ENCODE measurements around the gene CABS1. TPM values are rescaled to one million over a fixed set of nuclear protein-coding genes. Genes with fewer than 3 reads are reported as not detected.

CABS1 gene
- total RNA-seq, result not detected
- polyA plus RNA-seq, result not detected

- no peak within 1 kb of the TSS for H3K4me3 ChIP-seq (ENCODE audit: low read depth, low read length)
- ATAC-seq (ENCODE audit: low read depth in 2 of 2) (no peak), DNase-seq (no peak)
- Mint-ChIP-seq H3K27ac (no peak within 1 kb of the TSS), H3K36me3 (no peaks in the 10 kb centered on the region), H3K9me3 (peaks cover 0 to 2% (median 0%) of the 10 kb centered on the region in 7 donors), H3K4me1 (no peaks in the 10 kb centered on the region), H3K4me3 (no peak within 1 kb of the TSS), H3K27me3 (no peaks in the 10 kb centered on the region)
- H3K9me3 ChIP-seq (ENCODE audit: control insufficient read depth in 2 of 2, low read length in 2 of 2), result no peaks in the 10 kb centered on the region
- no peaks in the 10 kb centered on the region for H3K36me3 ChIP-seq (ENCODE audit: control insufficient read depth, insufficient read depth, low read length)
- no peaks in the 10 kb centered on the region for H3K4me1 ChIP-seq (ENCODE audit: control insufficient read depth, insufficient read depth, low read length, poor library complexity, severe bottlenecking)
- no peak within 1 kb of the TSS for H3K27ac ChIP-seq (ENCODE audit: insufficient read depth, low read length, poor library complexity, severe bottlenecking)
- H3K27me3 ChIP-seq (ENCODE audit: control insufficient read depth, insufficient read depth, low read length), result no peaks in the 10 kb centered on the region
Measured at GRCh38 chr4:70334681-70335080, at the start of gene CABS1. Gene CABS1, plus strand, starts transcription at chr4:70334981. Its CDS starts 59 bp downstream, at chr4:70335040.

- H3K9me3 ChIP-seq (ENCODE audit: control insufficient read depth in 2 of 2, low read length in 2 of 2), result no peaks in the 10 kb centered on the region
- Mint-ChIP-seq H3K4me3 (no peak overlapping the region), H3K9me3 (peaks cover 0 to 7% (median 4%) of the 10 kb centered on the region in 7 donors), H3K36me3 (no peaks in the 10 kb centered on the region), H3K27me3 (no peaks in the 10 kb centered on the region), H3K27ac (no peak overlapping the region), H3K4me1 (no peaks in the 10 kb centered on the region)
- DNase-seq (no peak), ATAC-seq (ENCODE audit: low read depth in 2 of 2) (no peak)
- no peak overlapping the region for H3K27ac ChIP-seq (ENCODE audit: insufficient read depth, low read length, poor library complexity, severe bottlenecking)
- no peak overlapping the region for H3K4me3 ChIP-seq (ENCODE audit: low read depth, low read length)
- no peaks in the 10 kb centered on the region for H3K36me3 ChIP-seq (ENCODE audit: control insufficient read depth, insufficient read depth, low read length)
- no peaks in the 10 kb centered on the region for H3K27me3 ChIP-seq (ENCODE audit: control insufficient read depth, insufficient read depth, low read length)
- no peaks in the 10 kb centered on the region for H3K4me1 ChIP-seq (ENCODE audit: control insufficient read depth, insufficient read depth, low read length, poor library complexity, severe bottlenecking)
Measured at GRCh38 chr4:70288651-70289050, 46.1 kb upstream of the CABS1 start.

GRCh38 chr4:70291341-70291740, 43.4 kb upstream of the CABS1 start:
- no peaks in the 10 kb centered on the region for H3K27me3 Mint-ChIP-seq
- no peaks in the 10 kb centered on the region for H3K4me1 Mint-ChIP-seq
- no peaks in the 10 kb centered on the region for H3K9me3 ChIP-seq (ENCODE audit: control insufficient read depth in 2 of 2, low read length in 2 of 2)
- H3K4me1 ChIP-seq (ENCODE audit: control insufficient read depth, insufficient read depth, low read length, poor library complexity, severe bottlenecking), result no peaks in the 10 kb centered on the region
- no peak overlapping the region for H3K27ac Mint-ChIP-seq
- no peak overlapping the region for H3K27ac ChIP-seq (ENCODE audit: insufficient read depth, low read length, poor library complexity, severe bottlenecking)
- peaks cover 0 to 8% (median 0%) of the 10 kb centered on the region in 7 donors for H3K9me3 Mint-ChIP-seq
- H3K4me3 Mint-ChIP-seq, result no peak overlapping the region
- H3K27me3 ChIP-seq (ENCODE audit: control insufficient read depth, insufficient read depth, low read length), result no peaks in the 10 kb centered on the region
- no peaks in the 10 kb centered on the region for H3K36me3 Mint-ChIP-seq
- H3K36me3 ChIP-seq (ENCODE audit: control insufficient read depth, insufficient read depth, low read length), result no peaks in the 10 kb centered on the region
- no peak for DNase-seq
- no peak for ATAC-seq (ENCODE audit: low read depth in 2 of 2)
- H3K4me3 ChIP-seq (ENCODE audit: low read depth, low read length), result no peak overlapping the region

- H3K27ac Mint-ChIP-seq, result no peak overlapping the region
- Histone ChIP-seq H3K4me3 (ENCODE audit: low read depth, low read length) (no peak overlapping the region), H3K4me1 (ENCODE audit: control insufficient read depth, insufficient read depth, low read length, poor library complexity, severe bottlenecking) (no peaks in the 10 kb centered on the region), H3K27me3 (ENCODE audit: control insufficient read depth, insufficient read depth, low read length) (no peaks in the 10 kb centered on the region), H3K9me3 (ENCODE audit: control insufficient read depth in 2 of 2, low read length in 2 of 2) (no peaks in the 10 kb centered on the region), H3K27ac (ENCODE audit: insufficient read depth, low read length, poor library complexity, severe bottlenecking) (no peak overlapping the region), H3K36me3 (ENCODE audit: control insufficient read depth, insufficient read depth, low read length) (no peaks in the 10 kb centered on the region)
- no peaks in the 10 kb centered on the region for H3K27me3 Mint-ChIP-seq
- peaks cover 0 to 12% (median 4%) of the 10 kb centered on the region in 7 donors for H3K9me3 Mint-ChIP-seq
- H3K4me1 Mint-ChIP-seq, result no peaks in the 10 kb centered on the region
- ATAC-seq (ENCODE audit: low read depth in 2 of 2), result no peak
- no peaks in the 10 kb centered on the region for H3K36me3 Mint-ChIP-seq
- no peak overlapping the region for H3K4me3 Mint-ChIP-seq
- DNase-seq, result no peak
Measured at GRCh38 chr4:70297576-70297975, 37.2 kb upstream of the CABS1 start.

- Mint-ChIP-seq H3K4me3 (no peak overlapping the region), H3K27ac (no peak overlapping the region), H3K4me1 (no peaks in the 10 kb centered on the region), H3K9me3 (peaks cover 0 to 12% (median 4%) of the 10 kb centered on the region in 7 donors), H3K36me3 (no peaks in the 10 kb centered on the region), H3K27me3 (no peaks in the 10 kb centered on the region)
- H3K4me3 ChIP-seq (ENCODE audit: low read depth, low read length), result no peak overlapping the region
- H3K9me3 ChIP-seq (ENCODE audit: control insufficient read depth in 2 of 2, low read length in 2 of 2), result no peaks in the 10 kb centered on the region
- ATAC-seq (ENCODE audit: low read depth in 2 of 2) (no peak), DNase-seq (no peak)
- no peaks in the 10 kb centered on the region for H3K4me1 ChIP-seq (ENCODE audit: control insufficient read depth, insufficient read depth, low read length, poor library complexity, severe bottlenecking)
- H3K36me3 ChIP-seq (ENCODE audit: control insufficient read depth, insufficient read depth, low read length), result no peaks in the 10 kb centered on the region
- H3K27ac ChIP-seq (ENCODE audit: insufficient read depth, low read length, poor library complexity, severe bottlenecking), result no peak overlapping the region
- no peaks in the 10 kb centered on the region for H3K27me3 ChIP-seq (ENCODE audit: control insufficient read depth, insufficient read depth, low read length)
Measured at GRCh38 chr4:70298051-70298450, 36.7 kb upstream of the CABS1 start.

- no peaks in the 10 kb centered on the region for H3K4me1 ChIP-seq (ENCODE audit: control insufficient read depth, insufficient read depth, low read length, poor library complexity, severe bottlenecking)
- no peak overlapping the region for H3K27ac ChIP-seq (ENCODE audit: insufficient read depth, low read length, poor library complexity, severe bottlenecking)
- Mint-ChIP-seq H3K36me3 (no peaks in the 10 kb centered on the region), H3K9me3 (peaks cover 0 to 12% (median 1%) of the 10 kb centered on the region in 7 donors), H3K4me3 (no peak overlapping the region), H3K27me3 (no peaks in the 10 kb centered on the region), H3K27ac (no peak overlapping the region), H3K4me1 (no peaks in the 10 kb centered on the region)
- H3K27me3 ChIP-seq (ENCODE audit: control insufficient read depth, insufficient read depth, low read length), result no peaks in the 10 kb centered on the region
- ATAC-seq (ENCODE audit: low read depth in 2 of 2) (no peak), DNase-seq (no peak)
- H3K36me3 ChIP-seq (ENCODE audit: control insufficient read depth, insufficient read depth, low read length), result no peaks in the 10 kb centered on the region
- no peak overlapping the region for H3K4me3 ChIP-seq (ENCODE audit: low read depth, low read length)
- no peaks in the 10 kb centered on the region for H3K9me3 ChIP-seq (ENCODE audit: control insufficient read depth in 2 of 2, low read length in 2 of 2)
Measured at GRCh38 chr4:70299643-70300042, 35.1 kb upstream of the CABS1 start.

- H3K4me3 Mint-ChIP-seq, result no peak overlapping the region
- Histone ChIP-seq H3K4me3 (ENCODE audit: low read depth, low read length) (no peak overlapping the region), H3K9me3 (ENCODE audit: control insufficient read depth in 2 of 2, low read length in 2 of 2) (no peaks in the 10 kb centered on the region), H3K27me3 (ENCODE audit: control insufficient read depth, insufficient read depth, low read length) (no peaks in the 10 kb centered on the region), H3K4me1 (ENCODE audit: control insufficient read depth, insufficient read depth, low read length, poor library complexity, severe bottlenecking) (no peaks in the 10 kb centered on the region), H3K36me3 (ENCODE audit: control insufficient read depth, insufficient read depth, low read length) (no peaks in the 10 kb centered on the region), H3K27ac (ENCODE audit: insufficient read depth, low read length, poor library complexity, severe bottlenecking) (no peak overlapping the region)
- no peaks in the 10 kb centered on the region for H3K36me3 Mint-ChIP-seq
- H3K4me1 Mint-ChIP-seq, result no peaks in the 10 kb centered on the region
- peaks cover 0 to 12% (median 1%) of the 10 kb centered on the region in 7 donors for H3K9me3 Mint-ChIP-seq
- ATAC-seq (ENCODE audit: low read depth in 2 of 2), result no peak
- H3K27ac Mint-ChIP-seq, result no peak overlapping the region
- no peaks in the 10 kb centered on the region for H3K27me3 Mint-ChIP-seq
- no peak for DNase-seq
Measured at GRCh38 chr4:70300215-70300614, 34.6 kb upstream of the CABS1 start.

- Histone ChIP-seq H3K27ac (ENCODE audit: insufficient read depth, low read length, poor library complexity, severe bottlenecking) (no peak overlapping the region), H3K4me3 (ENCODE audit: low read depth, low read length) (no peak overlapping the region), H3K27me3 (ENCODE audit: control insufficient read depth, insufficient read depth, low read length) (no peaks in the 10 kb centered on the region), H3K9me3 (ENCODE audit: control insufficient read depth in 2 of 2, low read length in 2 of 2) (no peaks in the 10 kb centered on the region), H3K4me1 (ENCODE audit: control insufficient read depth, insufficient read depth, low read length, poor library complexity, severe bottlenecking) (no peaks in the 10 kb centered on the region), H3K36me3 (ENCODE audit: control insufficient read depth, insufficient read depth, low read length) (no peaks in the 10 kb centered on the region)
- H3K27ac Mint-ChIP-seq, result no peak overlapping the region
- ATAC-seq (ENCODE audit: low read depth in 2 of 2) (no peak), DNase-seq (no peak)
- H3K4me1 Mint-ChIP-seq, result no peaks in the 10 kb centered on the region
- peaks cover 0 to 9% (median 5%) of the 10 kb centered on the region in 7 donors for H3K9me3 Mint-ChIP-seq
- no peaks in the 10 kb centered on the region for H3K36me3 Mint-ChIP-seq
- no peak overlapping the region for H3K4me3 Mint-ChIP-seq
- H3K27me3 Mint-ChIP-seq, result no peaks in the 10 kb centered on the region
Measured at GRCh38 chr4:70303090-70303489, 31.7 kb upstream of the CABS1 start.
